H9 (cell line): Measurements from ENCODE around the gene DGKB. TPM values are rescaled to one million over a fixed set of nuclear protein-coding genes. Genes with fewer than 3 reads are reported as not detected.

Experiments
- DNase-seq: peaks from one replicate; pipeline ENCODE4 v3.0.0-alpha.2; 2017
- H2AFZ ChIP-seq: one replicate; pipeline ENCODE4 v1.6.1; 2013; ENCODE audit warnings: mild to moderate bottlenecking, low read length, control low read depth, moderate library complexity
- H2AK5ac ChIP-seq: 2 replicates; pipeline ENCODE4 v1.6.1; 2013; ENCODE audit warnings: low read length, control low read depth, mixed read lengths; ENCODE audit not compliant: insufficient read length
- H2BK120ac ChIP-seq: one replicate; pipeline ENCODE4 v1.6.1; 2013; ENCODE audit warnings: low read depth, mild to moderate bottlenecking, low read length, control low read depth, inconsistent platforms; ENCODE audit not compliant: poor library complexity, severe bottlenecking
- H2BK12ac ChIP-seq: 2 replicates; pipeline ENCODE4 v1.6.1; 2013; ENCODE audit warnings: low read length, control low read depth, mixed read lengths, low read depth; ENCODE audit not compliant: insufficient read length
- H2BK15ac ChIP-seq: 2 replicates; pipeline ENCODE4 v1.6.1; 2013; ENCODE audit warnings: low read depth, low read length, control low read depth
- H2BK20ac ChIP-seq: one replicate; pipeline ENCODE4 v1.6.1; 2013; ENCODE audit warnings: low read depth, mild to moderate bottlenecking, low read length, control low read depth, inconsistent platforms; ENCODE audit not compliant: poor library complexity, severe bottlenecking
- H2BK5ac ChIP-seq: 2 replicates; pipeline ENCODE4 v1.6.1; 2013; ENCODE audit warnings: low read length, control low read depth, mixed read lengths; ENCODE audit not compliant: insufficient read length
- H3K14ac ChIP-seq: 2 replicates; pipeline ENCODE4 v1.6.1; 2013; ENCODE audit warnings: low read length, control low read depth; ENCODE audit not compliant: insufficient read depth
- H3K18ac ChIP-seq: 2 replicates; pipeline ENCODE4 v1.6.1; 2013; ENCODE audit warnings: low read depth, mild to moderate bottlenecking, mixed read lengths, low read length, control low read depth; ENCODE audit not compliant: insufficient read length
- H3K23ac ChIP-seq: 2 replicates; pipeline ENCODE4 v1.6.1; 2013; ENCODE audit warnings: low read length, control low read depth, mixed read lengths, low read depth; ENCODE audit not compliant: insufficient read length
- H3K23me2 ChIP-seq: 2 replicates; pipeline ENCODE4 v1.6.1; 2013; ENCODE audit warnings: low read depth, mild to moderate bottlenecking, mixed read lengths, low read length, control low read depth; ENCODE audit not compliant: insufficient read length, poor library complexity, severe bottlenecking
- H3K27ac ChIP-seq: 2 replicates; pipeline ENCODE4 v1.5.1; 2013; ENCODE audit warnings: low read length, control low read depth, mixed read lengths, low read depth; ENCODE audit not compliant: insufficient read length
- H3K27me3 ChIP-seq: 2 replicates; pipeline ENCODE4 v1.6.1; 2013; ENCODE audit warnings: low read length, control low read depth, inconsistent platforms; ENCODE audit not compliant: insufficient read depth
- H3K4ac ChIP-seq: 2 replicates; pipeline ENCODE4 v1.6.1; 2013; ENCODE audit warnings: low read depth, mild to moderate bottlenecking, control low read depth, inconsistent platforms, low read length, moderate library complexity
- H3K4me1 ChIP-seq: 2 replicates; pipeline ENCODE4 v1.6.1; 2013; ENCODE audit warnings: low read length, control low read depth, inconsistent platforms; ENCODE audit not compliant: insufficient read depth
- H3K4me2 ChIP-seq: 2 replicates; pipeline ENCODE4 v1.6.1; 2013; ENCODE audit warnings: low read length, control low read depth, mixed read lengths; ENCODE audit not compliant: insufficient read length, insufficient read depth
- H3K56ac ChIP-seq: 2 replicates; pipeline ENCODE4 v1.6.1; 2013; ENCODE audit warnings: low read depth, mild to moderate bottlenecking, mixed read lengths, low read length, control low read depth; ENCODE audit not compliant: insufficient read length
- H3K79me1 ChIP-seq: 2 replicates; pipeline ENCODE4 v1.6.1; 2013; ENCODE audit warnings: low read depth, mild to moderate bottlenecking, moderate library complexity, low read length, control low read depth, inconsistent platforms; ENCODE audit not compliant: insufficient read depth, poor library complexity, severe bottlenecking
- H3K79me2 ChIP-seq: 2 replicates; pipeline ENCODE4 v1.6.1; 2013; ENCODE audit warnings: low read length, control low read depth, inconsistent platforms; ENCODE audit not compliant: insufficient read depth
- H3K9ac ChIP-seq: 2 replicates; pipeline ENCODE4 v1.6.1; 2013; ENCODE audit warnings: low read length, control low read depth, mixed read lengths; ENCODE audit not compliant: insufficient read length; ENCODE audit errors: extremely low read depth
- H3K9me3 ChIP-seq: one replicate; pipeline ENCODE4 v1.6.1; 2013; ENCODE audit warnings: low read depth, low read length, inconsistent platforms; ENCODE audit not compliant: control insufficient read depth
- H3T11ph ChIP-seq: one replicate; pipeline ENCODE4 v1.6.1; 2013; ENCODE audit warnings: mild to moderate bottlenecking, low read length, control low read depth, inconsistent platforms
- H4K20me1 ChIP-seq: one replicate; pipeline ENCODE4 v1.6.1; 2013; ENCODE audit not compliant: control insufficient read depth, insufficient read length, insufficient read depth
- H4K5ac ChIP-seq: 2 replicates; pipeline ENCODE4 v1.6.1; 2013; ENCODE audit warnings: low read depth, mild to moderate bottlenecking, mixed read lengths, low read length, control low read depth; ENCODE audit not compliant: insufficient read length
- H4K8ac ChIP-seq: replicated peaks from 2 replicates; pipeline ENCODE4 v1.6.1; 2013; ENCODE audit warnings: low read length, control low read depth, mixed read lengths, low read depth; ENCODE audit not compliant: insufficient read length
- H4K91ac ChIP-seq: 2 replicates; pipeline ENCODE4 v1.6.1; 2013; ENCODE audit warnings: low read depth, mild to moderate bottlenecking, moderate library complexity, mixed read lengths, low read length, control low read depth; ENCODE audit not compliant: insufficient read length
- H3K27ac Mint-ChIP-seq, 3 experiments: 2 replicates in 2 of 3; 3 replicates in 1 of 3; pipeline ENCODE4 v1.8.0; 2020 to 2021; ENCODE audit warnings: mixed read lengths in 3 of 3, mild to moderate bottlenecking in 1 of 3, moderate library complexity in 1 of 3
- H3K27me3 Mint-ChIP-seq: 2 replicates; pipeline ENCODE4 v1.8.0; 2021; ENCODE audit warnings: low read depth, mild to moderate bottlenecking, moderate library complexity, mixed read lengths
- H3K36me3 Mint-ChIP-seq, 3 experiments: 2 replicates in 2 of 3; 3 replicates in 1 of 3; pipeline ENCODE4 v1.8.0; 2020 to 2021; ENCODE audit warnings: low read depth in 3 of 3, mixed read lengths in 3 of 3; ENCODE audit not compliant: insufficient read depth in 1 of 3
- H3K4me1 Mint-ChIP-seq, 2 experiments: 2 replicates each; pipeline ENCODE4 v1.8.0; 2020; ENCODE audit warnings: mixed read lengths in 2 of 2
- H3K4me3 Mint-ChIP-seq, 2 experiments: 2 replicates in 1 of 2; 3 replicates in 1 of 2; pipeline ENCODE4 v1.8.0; 2020 to 2021; ENCODE audit warnings: mild to moderate bottlenecking in 2 of 2, mixed read lengths in 2 of 2, moderate library complexity in 1 of 2
- H3K9me3 Mint-ChIP-seq, 2 experiments: 2 replicates in 1 of 2; 3 replicates in 1 of 2; pipeline ENCODE4 v1.8.0; 2020; ENCODE audit warnings: mild to moderate bottlenecking in 2 of 2, mixed read lengths in 2 of 2, moderate library complexity in 1 of 2
- WGBS: extraction: QIAGEN DNeasy Blood & Tissue Kit; methylation state at CpG from one replicate; pipeline ENCODE4 v1.1.7; 2013; ENCODE audit warnings: missing lambda C conversion rate, low lambda C conversion rate, mixed read lengths; ENCODE audit not compliant: insufficient read length; ENCODE audit errors: extremely low coverage; 5-methylcytosine and 5-hydroxymethylcytosine counted together
- total RNA-seq: library from RNA; stranded (reverse); gene quantifications from 2 replicates; pipeline ENCODE4 v1.2.1, GENCODE V29; 2021
- TF ChIP-seq, protein P1 (sequence below): fragments of 200-600 bp; sonication (generic); conservative IDR thresholded peaks from 3 replicates; pipeline ENCODE4 v1.8.0; 2021; ENCODE audit warnings: antibody characterized with exemption, mild to moderate bottlenecking

DGKB gene
- total RNA-seq, 1 experiment from 2014 or later: 0.26 TPM

DNA sequence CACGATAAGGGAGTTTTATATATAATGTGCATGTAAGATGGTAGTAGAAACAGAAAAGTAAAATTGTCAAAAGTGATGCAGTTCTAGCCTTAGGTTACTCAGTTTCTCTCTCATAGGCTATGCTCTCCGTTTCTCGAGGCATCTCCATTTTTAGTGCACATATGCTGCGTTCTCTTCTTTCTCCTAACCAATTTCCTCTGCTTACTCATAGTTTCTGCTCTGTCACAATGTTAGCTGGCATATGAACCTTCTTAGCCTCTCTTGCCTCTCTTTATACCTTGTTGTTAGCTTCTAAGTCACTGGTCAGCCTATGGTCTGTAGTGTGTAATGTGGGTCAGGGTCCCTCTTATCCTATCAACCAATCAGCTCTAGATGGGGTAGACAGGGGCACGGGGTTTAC is 632.5 kb downstream of the DGKB start:
- H2BK20ac ChIP-seq: no peak overlapping the region
- no peak overlapping the region for H2BK12ac ChIP-seq
- H3K27ac ChIP-seq: no peak overlapping the region
- H3K56ac ChIP-seq: no peak overlapping the region
- no peak overlapping the region for H4K91ac ChIP-seq
- no peak for DNase-seq
- H2BK5ac ChIP-seq: no peak overlapping the region
- no peaks in the 10 kb centered on the region for H3K36me3 Mint-ChIP-seq
- no peak overlapping the region for H3K4me3 Mint-ChIP-seq
- no peak overlapping the region for H4K5ac ChIP-seq
- H3K18ac ChIP-seq: no peak overlapping the region
- no peak overlapping the region for H3T11ph ChIP-seq
- TF ChIP-seq, protein P1, sequence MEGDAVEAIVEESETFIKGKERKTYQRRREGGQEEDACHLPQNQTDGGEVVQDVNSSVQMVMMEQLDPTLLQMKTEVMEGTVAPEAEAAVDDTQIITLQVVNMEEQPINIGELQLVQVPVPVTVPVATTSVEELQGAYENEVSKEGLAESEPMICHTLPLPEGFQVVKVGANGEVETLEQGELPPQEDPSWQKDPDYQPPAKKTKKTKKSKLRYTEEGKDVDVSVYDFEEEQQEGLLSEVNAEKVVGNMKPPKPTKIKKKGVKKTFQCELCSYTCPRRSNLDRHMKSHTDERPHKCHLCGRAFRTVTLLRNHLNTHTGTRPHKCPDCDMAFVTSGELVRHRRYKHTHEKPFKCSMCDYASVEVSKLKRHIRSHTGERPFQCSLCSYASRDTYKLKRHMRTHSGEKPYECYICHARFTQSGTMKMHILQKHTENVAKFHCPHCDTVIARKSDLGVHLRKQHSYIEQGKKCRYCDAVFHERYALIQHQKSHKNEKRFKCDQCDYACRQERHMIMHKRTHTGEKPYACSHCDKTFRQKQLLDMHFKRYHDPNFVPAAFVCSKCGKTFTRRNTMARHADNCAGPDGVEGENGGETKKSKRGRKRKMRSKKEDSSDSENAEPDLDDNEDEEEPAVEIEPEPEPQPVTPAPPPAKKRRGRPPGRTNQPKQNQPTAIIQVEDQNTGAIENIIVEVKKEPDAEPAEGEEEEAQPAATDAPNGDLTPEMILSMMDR: no peak
- H3K27me3 ChIP-seq: no peaks in the 10 kb centered on the region
- H3K4me1 Mint-ChIP-seq: peaks cover 20 to 27% of the 10 kb centered on the region in 2 experiments
- H3K4me1 ChIP-seq: no peaks in the 10 kb centered on the region
- H3K14ac ChIP-seq: no peak overlapping the region
- H3K79me2 ChIP-seq: no peaks in the 10 kb centered on the region
- no peaks in the 10 kb centered on the region for H3K27me3 Mint-ChIP-seq
- no peak overlapping the region for H2BK120ac ChIP-seq
- no peaks in the 10 kb centered on the region for H3K9me3 Mint-ChIP-seq
- H3K27ac Mint-ChIP-seq: no peak overlapping the region; a peak in 2 of 7 replicates
- H3K23ac ChIP-seq: no peak overlapping the region
- no CpG with 5 or more reads among the region's 5 CpGs for WGBS
- no peak overlapping the region for H4K8ac ChIP-seq
- no peak overlapping the region for H3K4me2 ChIP-seq
- H2BK15ac ChIP-seq: no peak overlapping the region
- H3K9ac ChIP-seq: peak overlapping the region; percentile 44
- no peaks in the 10 kb centered on the region for H4K20me1 ChIP-seq
- H2AFZ ChIP-seq: no peak overlapping the region
- no peaks in the 10 kb centered on the region for H3K23me2 ChIP-seq
- no peaks in the 10 kb centered on the region for H3K9me3 ChIP-seq
- no peak overlapping the region for H3K4ac ChIP-seq
- no peaks in the 10 kb centered on the region for H3K79me1 ChIP-seq
- H2AK5ac ChIP-seq: no peak overlapping the region
